ENCODE measurements around the gene SLC5A2.
"Not testable (repeated sequence)": the region's sequence is repeated elsewhere in the genome, so short reads cannot be mapped to it uniquely, and the experiment has no call there.

Gene SLC5A2

DNA sequence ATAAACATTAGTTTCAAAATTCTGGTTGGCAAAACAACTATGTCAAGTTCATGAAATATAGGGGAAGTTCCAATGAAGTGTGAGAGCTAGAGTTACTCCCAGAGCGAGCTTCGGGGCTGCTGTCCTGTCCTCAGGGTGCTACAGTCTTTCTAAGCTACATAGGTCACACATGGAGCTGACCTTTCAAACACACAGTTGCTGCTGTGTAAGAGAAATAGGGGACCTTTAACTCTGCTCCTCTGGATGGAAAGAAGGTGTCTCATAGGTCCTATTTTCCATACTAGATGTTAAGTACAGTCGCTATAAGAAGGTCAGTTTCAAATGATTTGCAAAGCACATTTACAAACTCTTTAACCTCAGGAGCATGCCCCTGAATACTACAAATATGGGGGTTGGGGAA is 38.4 kb downstream of the SLC5A2 start:
- no peak overlapping the region for H3K9ac ChIP-seq (ENCODE audit: low read depth, low read length)
- no peak overlapping the region for H3K4me3 ChIP-seq (ENCODE audit: low read depth, low read length)
- peaks cover 6% of the 10 kb centered on the region; the same call in 1 of the 2 replicates for H3K4me1 ChIP-seq (ENCODE audit: control insufficient read depth, insufficient read depth, low read length)
- H3K36me3 ChIP-seq (ENCODE audit: control insufficient read depth, insufficient read depth, low read length): no peaks in the 10 kb centered on the region
- H3K27ac ChIP-seq (ENCODE audit: low read depth, low read length): no peak overlapping the region
- no peaks in the 10 kb centered on the region for H3K27me3 ChIP-seq (ENCODE audit: control insufficient read depth, insufficient read depth, low read length)
- H3K9me3 ChIP-seq (ENCODE audit: control insufficient read depth, insufficient read depth, low read length): peaks cover 1% of the 10 kb centered on the region; the same call in 1 of the 2 replicates

DNA sequence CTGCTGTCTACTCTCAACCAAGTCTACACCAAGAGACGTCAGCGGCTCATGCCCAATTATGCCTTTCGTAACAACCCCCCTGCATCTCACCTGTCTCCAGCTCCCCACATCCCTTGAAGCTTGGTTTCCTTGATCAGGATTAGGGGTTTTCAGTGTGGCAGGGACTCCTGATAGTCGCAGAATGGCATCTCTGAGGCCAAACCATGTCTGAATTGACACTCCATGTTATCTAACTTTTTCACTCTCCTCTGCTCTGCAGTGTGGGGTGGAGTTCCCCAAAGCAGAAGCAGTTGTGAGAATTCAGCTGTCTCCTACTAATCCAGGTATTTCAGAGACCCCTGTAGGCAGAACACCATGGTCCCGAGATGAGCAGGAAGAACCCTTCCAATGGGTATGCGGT is 39.1 kb downstream of the SLC5A2 start:
- Histone ChIP-seq H3K4me1 (ENCODE audit: control insufficient read depth, insufficient read depth, low read length) (peaks cover 5% of the 10 kb centered on the region; the same call in 1 of the 2 replicates), H3K4me3 (ENCODE audit: low read depth, low read length) (no peak overlapping the region), H3K27ac (ENCODE audit: low read depth, low read length) (no peak overlapping the region), H3K9me3 (ENCODE audit: control insufficient read depth, insufficient read depth, low read length) (no peaks in the 10 kb centered on the region), H3K27me3 (ENCODE audit: control insufficient read depth, insufficient read depth, low read length) (no peaks in the 10 kb centered on the region), H3K9ac (ENCODE audit: low read depth, low read length) (no peak overlapping the region), H3K36me3 (ENCODE audit: control insufficient read depth, insufficient read depth, low read length) (no peaks in the 10 kb centered on the region)

DNA sequence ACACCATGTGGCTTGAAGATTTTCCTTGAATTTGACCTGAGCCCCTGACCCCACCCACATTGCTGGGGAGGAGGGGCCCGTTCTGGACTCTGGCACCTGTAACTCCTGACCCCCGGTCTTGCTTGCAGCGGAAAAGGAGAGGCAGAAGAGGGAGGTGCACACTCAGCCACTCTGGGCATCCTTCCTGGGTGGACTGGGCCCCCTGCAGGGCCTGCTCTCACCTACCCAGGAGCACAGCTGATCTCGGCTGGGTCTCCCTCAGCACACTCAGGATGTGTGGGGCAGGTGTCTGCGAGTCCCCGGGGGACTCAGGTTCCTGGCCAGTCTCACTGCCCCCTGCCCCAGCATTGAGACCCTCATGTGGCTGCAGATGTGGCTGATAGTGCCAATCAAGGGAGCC is 40.8 kb downstream of the SLC5A2 start:
- H3K27me3 ChIP-seq (ENCODE audit: control insufficient read depth, insufficient read depth, low read length): peaks cover 14% of the 10 kb centered on the region

DNA sequence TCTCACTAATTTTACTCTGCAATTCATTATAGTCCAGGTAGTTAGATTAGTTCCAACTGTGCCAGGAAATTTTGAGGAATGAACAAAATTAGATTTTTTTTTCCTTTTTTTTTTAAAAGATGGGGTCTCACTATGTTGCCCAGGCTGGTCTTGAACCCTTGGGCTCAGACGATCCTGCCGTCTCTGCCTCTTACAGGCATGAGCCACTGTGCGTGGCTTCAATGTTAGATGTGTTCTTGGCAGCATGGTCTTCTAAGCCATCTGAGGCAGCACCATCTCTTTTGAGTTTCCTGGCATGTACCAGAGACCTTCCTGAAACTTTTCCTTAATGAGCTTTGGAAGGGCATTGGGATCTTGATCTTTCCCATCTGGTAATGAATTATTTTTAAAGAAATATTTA is 42.2 kb downstream of the SLC5A2 start:
- H3K4me3 ChIP-seq (ENCODE audit: low read depth, low read length): no peak overlapping the region
- H3K9ac ChIP-seq (ENCODE audit: low read depth, low read length): no peak overlapping the region
- peaks cover 21% of the 10 kb centered on the region for H3K4me1 ChIP-seq (ENCODE audit: control insufficient read depth, insufficient read depth, low read length)
- H3K27ac ChIP-seq (ENCODE audit: low read depth, low read length): no peak overlapping the region
- peaks cover 25% of the 10 kb centered on the region for H3K27me3 ChIP-seq (ENCODE audit: control insufficient read depth, insufficient read depth, low read length)
- H3K9me3 ChIP-seq (ENCODE audit: control insufficient read depth, insufficient read depth, low read length): no peaks in the 10 kb centered on the region
- no peaks in the 10 kb centered on the region for H3K36me3 ChIP-seq (ENCODE audit: control insufficient read depth, insufficient read depth, low read length)

More for the DNA sequence above, 40.8 kb downstream of the SLC5A2 start:
- not testable (repeated sequence) for H3K36me3 ChIP-seq (ENCODE audit: control insufficient read depth, insufficient read depth, low read length); H3K9me3 ChIP-seq (ENCODE audit: control insufficient read depth, insufficient read depth, low read length); H3K27ac ChIP-seq (ENCODE audit: low read depth, low read length); H3K4me3 ChIP-seq (ENCODE audit: low read depth, low read length); H3K9ac ChIP-seq (ENCODE audit: low read depth, low read length)
- peaks cover 20% of the 10 kb centered on the region for H3K4me1 ChIP-seq (ENCODE audit: control insufficient read depth, insufficient read depth, low read length)

DNA sequence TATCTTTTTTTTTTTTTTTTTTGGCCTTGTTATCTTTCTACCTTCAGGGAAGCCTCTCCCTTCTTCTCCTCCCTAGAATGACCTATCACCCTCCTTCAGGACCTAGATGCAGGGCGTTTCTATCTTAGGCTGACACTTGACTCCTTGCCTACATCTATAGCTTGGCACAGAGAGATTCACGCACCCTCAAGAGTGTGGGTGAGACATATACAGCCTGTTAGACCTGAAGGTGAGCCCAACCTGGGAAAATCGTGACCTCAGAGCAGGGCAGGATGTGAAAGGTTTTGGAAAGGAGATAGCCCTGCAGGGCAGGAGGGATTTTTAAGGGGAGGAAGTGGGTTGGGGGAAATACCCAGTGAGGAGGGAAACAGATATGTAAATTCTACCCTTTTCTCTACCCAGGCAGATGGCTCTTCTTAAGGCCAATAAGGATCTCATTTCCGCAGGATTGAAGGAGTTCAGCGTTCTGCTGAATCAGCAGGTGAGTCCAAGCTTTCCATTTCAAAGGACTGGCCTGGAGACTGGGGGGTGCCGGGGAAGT is 44.9 kb downstream of the SLC5A2 start, which contains the start of gene AHSP:
Gene AHSP (plus strand): TSS at position 167 of the 541 bp plus-strand sequence. CDS start 240 bp downstream, at position 407.
- peak within 1 kb of the TSS; percentile 61 for H3K4me3 ChIP-seq (ENCODE audit: low read depth, low read length)
- no peak within 1 kb of the TSS for H3K27ac ChIP-seq (ENCODE audit: low read depth, low read length)
- H3K36me3 ChIP-seq (ENCODE audit: control insufficient read depth, insufficient read depth, low read length): no peaks in the 10 kb centered on the region
- H3K9ac ChIP-seq (ENCODE audit: low read depth, low read length): no peak within 1 kb of the TSS
- H3K9me3 ChIP-seq (ENCODE audit: control insufficient read depth, insufficient read depth, low read length): no peaks in the 10 kb centered on the region
- peaks cover 24% of the 10 kb centered on the region for H3K4me1 ChIP-seq (ENCODE audit: control insufficient read depth, insufficient read depth, low read length)
- H3K27me3 ChIP-seq (ENCODE audit: control insufficient read depth, insufficient read depth, low read length): peaks cover 35% of the 10 kb centered on the region

DNA sequence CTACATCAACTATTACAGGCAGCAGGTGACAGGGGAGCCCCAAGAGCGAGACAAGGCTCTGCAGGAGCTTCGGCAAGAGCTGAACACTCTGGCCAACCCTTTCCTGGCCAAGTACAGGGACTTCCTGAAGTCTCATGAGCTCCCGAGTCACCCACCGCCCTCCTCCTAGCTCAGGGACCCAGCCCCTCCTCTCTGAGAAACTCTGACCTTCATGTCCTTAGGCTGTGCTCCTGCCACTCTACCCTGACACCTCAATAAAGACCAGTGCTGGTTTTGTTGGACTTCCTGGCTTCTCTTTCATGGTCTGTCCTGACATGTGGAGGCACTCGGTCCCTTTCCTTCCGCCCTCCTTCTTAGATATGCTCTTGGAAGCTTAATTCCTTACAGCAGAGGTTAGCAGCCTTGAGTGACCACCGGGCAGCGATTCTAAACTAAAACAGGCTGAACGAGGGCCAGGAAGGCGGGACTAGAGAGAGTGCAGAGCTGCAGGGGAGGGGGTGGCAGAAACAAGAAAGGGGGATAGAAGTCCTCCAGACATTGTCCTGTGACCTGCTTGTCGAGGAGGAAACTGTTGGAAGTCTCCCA is 45.7 kb downstream of the SLC5A2 start:
- Histone ChIP-seq H3K4me3 (ENCODE audit: low read depth, low read length) (peak overlapping the region; percentile 61), H3K9me3 (ENCODE audit: control insufficient read depth, insufficient read depth, low read length) (no peaks in the 10 kb centered on the region), H3K27me3 (ENCODE audit: control insufficient read depth, insufficient read depth, low read length) (peaks cover 35% of the 10 kb centered on the region), H3K36me3 (ENCODE audit: control insufficient read depth, insufficient read depth, low read length) (no peaks in the 10 kb centered on the region), H3K4me1 (ENCODE audit: control insufficient read depth, insufficient read depth, low read length) (peaks cover 24% of the 10 kb centered on the region), H3K9ac (ENCODE audit: low read depth, low read length) (no peak overlapping the region), H3K27ac (ENCODE audit: low read depth, low read length) (no peak overlapping the region)

DNA sequence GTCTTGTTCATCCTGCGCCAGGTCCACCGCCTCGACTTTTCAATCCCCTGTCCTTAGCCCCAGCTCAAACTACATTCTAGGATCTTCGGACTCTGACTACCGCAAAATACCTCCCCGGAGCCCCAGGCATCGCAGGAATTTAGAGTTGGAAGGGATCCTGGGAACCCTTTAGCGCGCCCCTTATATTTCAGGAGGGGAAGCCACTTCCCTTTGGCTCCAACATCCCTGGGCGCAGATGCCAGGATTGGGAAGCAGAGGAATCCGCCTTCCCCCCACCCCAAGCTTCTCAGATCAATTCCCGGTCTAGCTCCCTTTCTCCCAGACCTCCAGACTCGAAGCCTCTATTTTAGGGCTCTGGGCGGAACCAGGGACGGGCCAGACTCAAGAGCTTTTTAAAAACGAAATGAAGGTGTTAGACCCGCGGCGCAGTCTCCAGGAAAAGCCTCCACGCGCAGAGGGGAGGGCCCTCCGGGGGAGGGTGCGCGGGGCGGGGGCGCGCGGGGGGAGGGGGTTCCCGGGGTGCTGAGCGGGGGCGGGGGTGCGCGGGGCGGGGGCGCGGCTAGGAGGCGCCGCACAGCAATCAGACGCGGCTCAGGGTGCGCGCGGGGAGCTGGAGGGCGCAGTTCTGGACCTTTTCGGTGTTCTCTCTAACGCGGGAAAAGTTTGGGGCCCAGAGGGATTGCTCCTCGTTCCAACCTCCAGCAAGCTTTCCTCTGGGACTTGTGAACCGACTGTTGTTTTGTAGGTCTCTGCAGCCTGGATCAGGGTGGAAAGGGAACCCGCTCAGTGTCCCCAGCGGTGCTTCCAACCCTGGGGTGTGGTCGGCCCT is 46.4 kb downstream of the SLC5A2 start:
- H3K4me3 ChIP-seq (ENCODE audit: low read depth, low read length): peak overlapping the region; percentile 61
- H3K9me3 ChIP-seq (ENCODE audit: control insufficient read depth, insufficient read depth, low read length): no peaks in the 10 kb centered on the region
- no peak overlapping the region for H3K9ac ChIP-seq (ENCODE audit: low read depth, low read length)
- no peak overlapping the region for H3K27ac ChIP-seq (ENCODE audit: low read depth, low read length)
- H3K27me3 ChIP-seq (ENCODE audit: control insufficient read depth, insufficient read depth, low read length): peaks cover 35% of the 10 kb centered on the region
- H3K36me3 ChIP-seq (ENCODE audit: control insufficient read depth, insufficient read depth, low read length): no peaks in the 10 kb centered on the region
- peaks cover 24% of the 10 kb centered on the region for H3K4me1 ChIP-seq (ENCODE audit: control insufficient read depth, insufficient read depth, low read length)

DNA sequence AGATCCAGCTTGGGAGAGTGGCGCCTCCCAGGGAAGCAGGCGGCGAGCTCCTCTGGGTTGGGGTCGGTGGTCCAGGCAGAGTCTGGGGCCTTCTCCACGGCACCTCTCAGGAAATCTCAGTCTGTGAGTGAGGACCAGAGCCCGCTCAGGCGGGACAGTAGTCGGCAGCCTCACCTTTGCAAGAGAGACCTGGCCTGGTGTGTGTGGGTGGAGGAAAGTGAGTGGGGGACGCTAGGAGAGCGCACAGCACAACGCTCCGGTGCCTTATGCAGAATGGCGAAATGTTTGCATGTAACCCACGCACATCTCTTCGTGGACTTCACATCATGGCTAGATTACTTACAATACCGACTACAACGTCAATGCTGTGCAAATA is 47.0 kb downstream of the SLC5A2 start:
- H3K4me3 ChIP-seq (ENCODE audit: low read depth, low read length): peak overlapping the region; percentile 58
- no peak overlapping the region for H3K9ac ChIP-seq (ENCODE audit: low read depth, low read length)
- no peaks in the 10 kb centered on the region for H3K9me3 ChIP-seq (ENCODE audit: control insufficient read depth, insufficient read depth, low read length)
- peaks cover 35% of the 10 kb centered on the region for H3K27me3 ChIP-seq (ENCODE audit: control insufficient read depth, insufficient read depth, low read length)
- no peaks in the 10 kb centered on the region for H3K36me3 ChIP-seq (ENCODE audit: control insufficient read depth, insufficient read depth, low read length)
- H3K4me1 ChIP-seq (ENCODE audit: control insufficient read depth, insufficient read depth, low read length): peaks cover 24% of the 10 kb centered on the region
- no peak overlapping the region for H3K27ac ChIP-seq (ENCODE audit: low read depth, low read length)

DNA sequence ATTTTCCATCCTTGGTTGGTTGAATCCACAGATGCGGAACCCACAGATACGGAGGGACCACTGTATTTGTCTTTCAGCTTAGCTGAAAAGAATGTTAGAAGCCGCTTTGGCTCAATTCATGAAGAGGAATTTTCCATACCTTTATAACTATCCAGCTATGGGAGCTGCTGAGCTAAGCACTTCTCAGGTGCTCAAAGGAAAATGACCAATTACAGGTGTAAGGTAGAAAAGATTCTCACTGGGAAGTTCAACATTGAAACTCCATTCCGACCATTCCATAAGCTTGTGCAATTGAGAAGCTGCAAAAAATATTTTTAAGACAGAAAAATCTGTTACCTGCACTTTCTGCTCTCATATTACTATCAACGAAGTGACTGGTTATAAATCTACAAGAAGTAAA is 47.5 kb downstream of the SLC5A2 start:
- no peak overlapping the region for H3K27ac ChIP-seq (ENCODE audit: low read depth, low read length)
- no peak overlapping the region for H3K9ac ChIP-seq (ENCODE audit: low read depth, low read length)
- H3K4me1 ChIP-seq (ENCODE audit: control insufficient read depth, insufficient read depth, low read length): peaks cover 24% of the 10 kb centered on the region
- peak overlapping the region; percentile 58 for H3K4me3 ChIP-seq (ENCODE audit: low read depth, low read length)
- H3K9me3 ChIP-seq (ENCODE audit: control insufficient read depth, insufficient read depth, low read length): no peaks in the 10 kb centered on the region
- peaks cover 35% of the 10 kb centered on the region for H3K27me3 ChIP-seq (ENCODE audit: control insufficient read depth, insufficient read depth, low read length)
- no peaks in the 10 kb centered on the region for H3K36me3 ChIP-seq (ENCODE audit: control insufficient read depth, insufficient read depth, low read length)

DNA sequence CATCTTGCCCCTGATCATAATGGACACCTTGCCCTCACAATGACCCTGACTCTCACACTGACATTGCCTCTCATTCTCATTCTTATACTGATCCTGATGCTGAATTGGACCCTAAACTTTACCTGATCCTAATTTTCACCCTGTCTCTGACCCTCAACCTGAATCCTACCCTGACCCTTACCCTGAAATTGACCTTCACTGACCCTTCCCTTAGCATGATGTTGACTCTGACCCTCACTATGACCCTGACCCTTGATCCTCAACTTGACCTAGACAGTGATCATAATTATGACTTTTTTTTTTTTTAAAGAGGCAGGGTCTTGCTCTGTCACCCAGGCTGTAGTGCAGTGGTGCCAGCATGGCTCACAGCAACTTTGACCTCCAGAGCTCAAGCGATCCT is 48.2 kb downstream of the SLC5A2 start:
- no peak overlapping the region for H3K4me3 ChIP-seq (ENCODE audit: low read depth, low read length)
- H3K36me3 ChIP-seq (ENCODE audit: control insufficient read depth, insufficient read depth, low read length): no peaks in the 10 kb centered on the region
- H3K9me3 ChIP-seq (ENCODE audit: control insufficient read depth, insufficient read depth, low read length): no peaks in the 10 kb centered on the region
- H3K4me1 ChIP-seq (ENCODE audit: control insufficient read depth, insufficient read depth, low read length): peaks cover 24% of the 10 kb centered on the region
- no peak overlapping the region for H3K9ac ChIP-seq (ENCODE audit: low read depth, low read length)
- peaks cover 35% of the 10 kb centered on the region for H3K27me3 ChIP-seq (ENCODE audit: control insufficient read depth, insufficient read depth, low read length)
- H3K27ac ChIP-seq (ENCODE audit: low read depth, low read length): no peak overlapping the region

DNA sequence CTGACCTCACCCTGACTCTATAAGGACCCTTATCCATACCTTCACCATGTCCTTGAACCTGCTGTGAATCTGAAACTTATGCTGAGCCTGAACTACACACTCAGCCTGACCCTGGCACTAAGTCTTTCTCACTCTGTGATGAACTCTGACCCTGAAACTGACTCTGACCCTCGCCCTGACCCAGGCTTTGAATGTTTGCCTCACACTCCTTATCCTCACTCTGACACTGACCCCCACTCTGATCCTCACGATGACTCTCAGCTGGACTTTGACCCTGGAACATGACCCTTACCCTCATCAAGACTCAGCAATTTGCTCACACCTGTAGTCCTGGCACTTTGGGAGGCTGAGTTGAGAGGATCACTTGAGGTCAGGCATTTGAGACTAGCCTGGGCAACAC is 49.2 kb downstream of the SLC5A2 start:
- no peaks in the 10 kb centered on the region for H3K36me3 ChIP-seq (ENCODE audit: control insufficient read depth, insufficient read depth, low read length)
- no peaks in the 10 kb centered on the region for H3K9me3 ChIP-seq (ENCODE audit: control insufficient read depth, insufficient read depth, low read length)
- H3K27me3 ChIP-seq (ENCODE audit: control insufficient read depth, insufficient read depth, low read length): peaks cover 39% of the 10 kb centered on the region
- H3K27ac ChIP-seq (ENCODE audit: low read depth, low read length): no peak overlapping the region
- peaks cover 24% of the 10 kb centered on the region for H3K4me1 ChIP-seq (ENCODE audit: control insufficient read depth, insufficient read depth, low read length)
- no peak overlapping the region for H3K4me3 ChIP-seq (ENCODE audit: low read depth, low read length)
- H3K9ac ChIP-seq (ENCODE audit: low read depth, low read length): no peak overlapping the region

All from HUES48 (cell line).